ENCODE measurements around the gene MT1M.

- no peak for TF ChIP-seq CTCF (IDR thresholded peaks at IDR 0.05)
- no peak for TF ChIP-seq REST (IDR thresholded peaks at IDR 0.05; ENCODE audit: insufficient read depth in 1 of 2, low read depth in 2 of 2, low read length in 1 of 2)
- TF ChIP-seq SIN3A (IDR thresholded peaks at IDR 0.05; ENCODE audit: borderline replicate concordance, insufficient read depth, low read depth, low read length), result no peak
- TF ChIP-seq POLR2AphosphoS5 (IDR thresholded peaks at IDR 0.05; ENCODE audit: low read depth, low read length), result no peak
Observed at GRCh38 chr16:56649271-56649670, 16.8 kb downstream of the MT1M start.

Data from Panc1 (cell line).